Cardiac fibroblast (primary cell): ENCODE measurements around the gene AIG1.

Experiments
- DNase-seq, 2 donors: peaks; one replicate each; pipeline versions ENCODE4 v3.0.0 to v3.0.0-alpha.2; 2010; ENCODE audit warnings: low read depth in 2 of 2
- H3K4me3 ChIP-seq, 2 donors: replicated peaks in 1 of 2; 1 replicate in 1 of 2; 2 replicates in 1 of 2; pipeline ENCODE4 v1.5.1; 2011; ENCODE audit warnings: low read depth in 2 of 2, low read length in 2 of 2, mild to moderate bottlenecking in 2 of 2, moderate library complexity in 1 of 2
- CTCF ChIP-seq: IDR thresholded peaks from one replicate; pipeline ENCODE4 v1.5.1; 2011; ENCODE audit warnings: low read depth, mild to moderate bottlenecking, low read length, inconsistent platforms

Gene AIG1

GRCh38 chr6:143205991-143206390 lies 145.3 kb downstream of the AIG1 start:
- H3K4me3 ChIP-seq: no peak overlapping the region
- no peak for TF ChIP-seq CTCF
- DNase-seq: peak in 1 of 2 donors; percentile 11

DNA sequence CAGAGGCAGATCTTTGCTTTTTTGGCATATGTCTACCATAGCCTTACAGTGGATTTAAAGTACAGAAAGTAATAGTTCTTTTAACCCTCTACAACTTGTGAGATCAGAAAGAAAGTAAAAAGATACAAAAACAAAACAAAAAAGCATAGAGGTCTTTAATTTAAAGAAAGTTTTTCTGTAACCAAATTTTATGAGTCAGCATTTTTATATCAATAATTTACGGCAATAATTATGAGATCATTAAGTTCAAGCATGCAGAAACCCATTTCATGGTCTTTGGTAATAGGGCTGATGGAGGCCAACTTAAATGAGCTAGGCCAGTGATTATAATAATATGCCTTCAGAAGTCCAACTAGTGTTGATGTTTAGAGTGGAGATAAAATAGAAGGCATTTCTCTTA lies 145.9 kb downstream of the AIG1 start:
- DNase-seq: no peak
- H3K4me3 ChIP-seq: no peak overlapping the region
- no peak for TF ChIP-seq CTCF

- no peak for DNase-seq
- no peak for TF ChIP-seq CTCF
Measured at GRCh38 chr6:143210420-143210819, 149.7 kb downstream of the AIG1 start.

GRCh38 chr6:143213859-143214376 lies 153.2 kb downstream of the AIG1 start:
- H3K4me3 ChIP-seq: no peak overlapping the region
- DNase-seq: peak in 1 of 2 donors; percentile 75
- no peak for TF ChIP-seq CTCF

More at GRCh38 chr6:143210420-143210819, 149.7 kb downstream of the AIG1 start:
- no peak overlapping the region for H3K4me3 ChIP-seq

DNA sequence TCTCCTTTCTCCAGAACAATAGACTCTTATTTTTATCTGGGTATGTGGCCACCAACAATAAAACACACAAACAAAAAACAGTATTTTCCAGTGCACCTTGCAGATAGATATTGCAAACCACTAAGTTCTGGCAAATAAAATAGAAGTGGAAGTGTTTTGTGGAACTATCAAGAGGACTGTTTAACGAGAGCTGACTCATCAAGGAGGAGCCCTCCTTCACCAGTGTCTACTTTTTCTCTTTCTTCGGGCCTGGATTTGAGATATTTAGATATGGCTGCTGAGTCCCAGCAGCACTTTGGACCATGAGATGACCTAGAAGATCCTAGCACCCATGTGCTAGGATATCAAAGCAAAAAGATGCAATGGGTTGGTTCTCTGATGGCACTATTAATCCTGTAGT lies 154.7 kb downstream of the AIG1 start:
- no peak for TF ChIP-seq CTCF
- no peak overlapping the region for H3K4me3 ChIP-seq
- no peak for DNase-seq

DNA sequence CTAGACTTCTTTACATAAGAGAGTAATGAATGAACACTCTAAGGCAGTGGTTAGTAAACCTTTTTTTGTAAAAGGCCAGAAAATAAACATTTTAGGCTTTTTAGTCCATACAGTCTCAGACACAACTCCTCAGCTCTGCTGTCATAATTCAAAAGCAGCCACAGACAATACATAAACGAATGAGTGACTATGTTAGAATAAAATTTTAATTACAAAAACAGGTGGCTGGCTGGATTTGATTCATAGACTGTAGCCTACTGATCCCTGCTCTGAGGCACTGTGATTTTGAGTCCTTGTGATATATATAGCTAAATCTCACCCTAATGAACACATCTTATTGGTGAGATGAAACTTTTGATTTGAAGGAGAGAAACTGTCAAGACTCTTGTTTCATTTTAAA lies 155.1 kb downstream of the AIG1 start:
- no peak for TF ChIP-seq CTCF
- H3K4me3 ChIP-seq: no peak overlapping the region
- no peak for DNase-seq

- no peak overlapping the region for H3K4me3 ChIP-seq
- TF ChIP-seq CTCF: no peak
- no peak for DNase-seq
Measured at GRCh38 chr6:143218233-143218632, 157.5 kb downstream of the AIG1 start.
